Measurements from ENCODE around the gene TAC3.
"Not testable (repeated sequence)": the region's sequence is repeated elsewhere in the genome, so short reads cannot be mapped to it uniquely, and the experiment has no call there.

The TAC3 gene

GRCh38 chr12:57003395-57003794, 12.9 kb downstream of the TAC3 start:
- no peak for DNase-seq

GRCh38 chr12:57001448-57001906, 14.9 kb downstream of the TAC3 start:
- peak; percentile 70 to 85 (median 78) for DNase-seq

- DNase-seq, result no peak
These were observed 15.9 kb downstream of the TAC3 start for GRCh38 chr12:57000393-57000792.

GRCh38 chr12:56999456-56999855, 16.9 kb downstream of the TAC3 start:
- DNase-seq, result no peak

GRCh38 chr12:56998981-56999380, 17.3 kb downstream of the TAC3 start:
- DNase-seq, result no peak

GRCh38 chr12:56998316-56998715, 18.0 kb downstream of the TAC3 start:
- no peak for DNase-seq

GRCh38 chr12:56996793-56997545, 19.4 kb downstream of the TAC3 start:
- no peak for DNase-seq

GRCh38 chr12:56995930-56996496, 20.3 kb downstream of the TAC3 start:
- DNase-seq, result no peak

GRCh38 chr12:56995201-56995929, 21.0 kb downstream of the TAC3 start:
- no peak for DNase-seq

- DNase-seq, result no peak
These were observed 22.0 kb downstream of the TAC3 start for GRCh38 chr12:56994231-56994746.

GRCh38 chr12:56993346-56993745, 23.0 kb downstream of the TAC3 start:
- DNase-seq, result no peak

GRCh38 chr12:56991319-56992246, 24.7 kb downstream of the TAC3 start:
- peak; percentile 61 to 84 (median 74) for DNase-seq

GRCh38 chr12:56990648-56991318, 25.5 kb downstream of the TAC3 start:
- peak in 3 of 4 experiments; percentile 14 to 24 (median 19) for DNase-seq

GRCh38 chr12:56989861-56990610, 26.3 kb downstream of the TAC3 start:
- no peak for DNase-seq

- DNase-seq, result peak; percentile 28 to 59 (median 54)
These were observed 28.1 kb downstream of the TAC3 start for GRCh38 chr12:56988207-56988739.

GRCh38 chr12:56987551-56988053, 28.7 kb downstream of the TAC3 start:
- peak; percentile 84 to 93 (median 92) for DNase-seq

GRCh38 chr12:56987011-56987410, 29.3 kb downstream of the TAC3 start:
- no peak for DNase-seq

GRCh38 chr12:56985714-56986113, 30.6 kb downstream of the TAC3 start:
- DNase-seq, result not testable (repeated sequence)

GRCh38 chr12:56983386-56983785, 32.9 kb downstream of the TAC3 start:
- no peak for DNase-seq

- DNase-seq, result not testable (repeated sequence)
These were observed 33.6 kb downstream of the TAC3 start for GRCh38 chr12:56982578-56983236.

Measured in suppressor macrophage (primary cell).